A673 (cell line): ENCODE data around the gene WFDC10A.

Experiments used
- CTCF ChIP-seq: fragments of 300-800, 200-600 bp; sonication (generic); conservative IDR thresholded peaks from 2 replicates; pipeline ENCODE4 v1.5.1; 2017; ENCODE audit warnings: low read depth, mild to moderate bottlenecking, antibody characterized with exemption, low read length, moderate library complexity, mixed read lengths
- EZH2 ChIP-seq: fragments of 200-600 bp; sonication (generic); IDR thresholded peaks from 2 replicates; pipeline ENCODE4 v1.6.1; 2017; ENCODE audit warnings: borderline replicate concordance, low read depth, mild to moderate bottlenecking, mixed read lengths, antibody characterized with exemption, low read length; ENCODE audit not compliant: poor library complexity, severe bottlenecking

DNA sequence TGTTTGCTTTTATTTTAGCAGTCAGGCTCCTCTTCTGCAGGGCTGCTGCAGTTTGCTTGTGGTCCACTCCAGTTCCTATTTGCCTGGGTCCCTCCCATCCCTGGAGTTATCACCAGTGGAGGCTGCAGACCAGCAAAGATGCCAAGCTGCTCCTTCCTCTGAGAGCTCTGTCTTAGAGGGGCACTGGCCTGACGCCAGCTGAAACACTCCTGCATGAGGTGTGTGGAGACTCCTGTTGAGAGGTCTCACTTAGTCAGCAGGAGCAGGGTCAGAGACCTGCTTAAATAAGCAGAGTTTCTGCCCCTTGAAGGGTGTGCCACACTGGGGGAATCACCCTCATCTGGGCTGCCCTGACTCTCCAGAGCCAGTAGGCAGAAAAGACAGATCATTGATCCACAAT is 34.3 kb upstream of the WFDC10A start:
- TF ChIP-seq EZH2 = no peak
- TF ChIP-seq CTCF = no peak
